Measurements from ENCODE around the gene CSRNP3.

Gene CSRNP3

DNA sequence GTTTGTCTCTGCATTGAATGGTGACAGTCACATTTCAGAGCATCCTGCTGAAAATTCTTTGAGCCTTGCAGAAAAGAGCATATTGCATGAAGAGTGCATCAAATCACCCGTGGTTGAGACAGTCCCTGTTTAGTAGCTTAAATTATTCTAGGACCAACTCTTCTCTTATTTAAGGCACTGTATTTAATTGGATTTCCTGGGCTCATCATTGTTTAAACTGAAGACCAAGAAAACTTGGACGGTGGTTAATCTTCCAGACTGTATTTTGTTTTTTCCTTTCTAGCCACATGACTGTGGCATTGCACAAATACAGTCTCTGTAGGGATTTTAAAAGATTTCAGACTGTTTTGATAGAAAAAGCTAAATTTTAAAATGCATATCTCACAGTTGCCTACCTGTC lies 210.1 kb downstream of the CSRNP3 start:
- DNase-seq (ENCODE audit: low read depth in 1 of 2, low spot score in 1 of 2) = no peak

DNA sequence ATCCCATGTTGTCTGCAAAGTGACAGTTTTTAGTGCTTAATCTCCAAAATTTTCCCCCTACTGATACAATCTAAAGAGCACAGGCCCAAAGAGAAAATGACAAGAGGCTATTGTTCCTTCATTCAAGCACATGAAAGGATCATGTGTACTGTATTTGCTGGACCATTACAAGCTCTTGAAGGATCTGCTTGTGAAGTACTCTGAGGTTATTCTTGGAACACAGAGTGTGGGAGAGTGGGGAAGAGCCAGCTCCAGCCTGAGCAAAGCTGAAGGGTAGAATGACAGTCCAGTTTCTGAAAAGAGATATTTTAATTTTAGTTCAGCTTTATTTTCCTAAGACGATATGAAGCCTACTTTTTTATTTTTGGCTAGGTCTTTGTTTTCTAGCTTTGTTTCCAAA lies 212.3 kb downstream of the CSRNP3 start:
- DNase-seq (ENCODE audit: low read depth in 1 of 2, low spot score in 1 of 2) = no peak

GRCh38 chr2:165682546-165682945 lies 213.0 kb downstream of the CSRNP3 start:
- DNase-seq (ENCODE audit: low read depth in 1 of 2, low spot score in 1 of 2) = no peak

DNA sequence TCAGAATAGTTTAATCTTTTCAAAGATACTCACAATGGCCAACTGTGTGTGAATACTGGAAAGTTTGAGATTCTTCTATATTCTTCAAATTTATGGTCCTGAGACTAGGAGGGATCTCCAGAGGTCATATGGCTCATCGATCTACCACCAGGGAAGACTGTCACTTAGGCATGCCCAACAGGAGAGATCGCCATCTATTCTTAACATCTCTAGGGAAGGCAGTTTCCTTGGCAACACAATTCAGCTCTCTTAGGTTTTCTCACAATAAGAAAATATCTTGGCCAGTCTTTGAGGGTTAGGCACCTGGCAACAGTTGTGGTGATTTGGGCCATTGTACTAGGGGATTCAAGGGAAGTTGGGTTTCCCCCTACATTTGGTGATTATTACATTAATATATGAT lies 217.3 kb downstream of the CSRNP3 start:
- no peak for DNase-seq (ENCODE audit: low read depth in 1 of 2, low spot score in 1 of 2)

GRCh38 chr2:165687426-165688002 lies 218.0 kb downstream of the CSRNP3 start:
- no peak for DNase-seq (ENCODE audit: low read depth in 1 of 2, low spot score in 1 of 2)

- DNase-seq (ENCODE audit: low read depth in 1 of 2, low spot score in 1 of 2) = no peak
These were observed 222.1 kb downstream of the CSRNP3 start for GRCh38 chr2:165691615-165692014.

GRCh38 chr2:165692906-165693305 lies 223.4 kb downstream of the CSRNP3 start:
- no peak for DNase-seq (ENCODE audit: low read depth in 1 of 2, low spot score in 1 of 2)

DNA sequence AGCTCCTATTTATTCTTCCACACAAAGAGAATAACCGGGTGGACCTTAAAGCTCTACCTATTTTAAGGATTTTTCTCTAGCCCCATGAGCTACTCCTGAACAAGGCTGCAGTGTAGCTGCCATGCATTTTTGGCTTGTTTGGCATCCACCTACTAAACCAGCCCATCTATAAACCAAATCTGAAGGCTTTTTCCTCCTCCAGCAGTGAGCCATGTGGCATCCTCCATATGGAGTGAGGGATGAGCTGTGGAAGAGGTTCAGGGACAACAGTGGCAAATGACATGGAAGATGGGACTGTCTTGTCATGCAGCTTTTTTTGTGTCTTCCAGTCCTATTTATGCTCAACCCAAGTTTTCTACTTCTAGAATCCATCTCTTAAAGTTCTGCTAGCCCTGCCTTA lies 224.3 kb downstream of the CSRNP3 start:
- DNase-seq (ENCODE audit: low read depth in 1 of 2, low spot score in 1 of 2) = no peak

- DNase-seq (ENCODE audit: low read depth in 1 of 2, low spot score in 1 of 2) = no peak
These were observed 228.4 kb downstream of the CSRNP3 start for GRCh38 chr2:165697748-165698443.

- no peak for DNase-seq (ENCODE audit: low read depth in 1 of 2, low spot score in 1 of 2)
These were observed 229.0 kb downstream of the CSRNP3 start for GRCh38 chr2:165698444-165698884.

- no peak for DNase-seq (ENCODE audit: low read depth in 1 of 2, low spot score in 1 of 2)
These were observed 230.4 kb downstream of the CSRNP3 start for GRCh38 chr2:165699946-165700345.

GRCh38 chr2:165700531-165700930 lies 231.0 kb downstream of the CSRNP3 start:
- no peak for DNase-seq (ENCODE audit: low read depth in 1 of 2, low spot score in 1 of 2)

GRCh38 chr2:165701147-165701546 lies 231.6 kb downstream of the CSRNP3 start:
- no peak for DNase-seq (ENCODE audit: low read depth in 1 of 2, low spot score in 1 of 2)

DNA sequence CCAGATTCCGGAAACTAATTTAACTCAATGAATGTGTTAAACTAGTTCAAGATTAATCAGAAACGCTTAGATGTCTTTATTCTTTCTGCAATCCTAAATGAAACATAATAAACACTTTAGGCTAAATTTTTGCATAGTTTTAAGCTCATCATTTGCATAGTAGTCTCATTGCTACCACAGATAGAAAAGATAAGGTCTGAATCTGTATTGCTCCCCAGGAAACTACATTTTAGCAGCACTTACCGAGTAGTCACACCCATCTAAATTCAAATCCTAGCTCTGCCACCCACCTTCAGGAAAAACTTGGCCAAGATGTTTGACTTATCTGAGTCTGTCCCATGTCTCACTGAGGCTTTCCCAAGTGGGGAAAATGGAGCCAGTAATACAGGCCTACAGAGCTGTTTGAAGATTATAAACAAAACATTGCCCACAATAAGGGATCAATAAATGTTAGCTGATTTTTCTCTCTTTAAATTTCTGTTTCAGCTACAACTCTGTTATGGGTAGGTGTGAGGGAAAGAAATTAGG lies 237.5 kb downstream of the CSRNP3 start:
- DNase-seq (ENCODE audit: low read depth in 1 of 2, low spot score in 1 of 2) = no peak

DNA sequence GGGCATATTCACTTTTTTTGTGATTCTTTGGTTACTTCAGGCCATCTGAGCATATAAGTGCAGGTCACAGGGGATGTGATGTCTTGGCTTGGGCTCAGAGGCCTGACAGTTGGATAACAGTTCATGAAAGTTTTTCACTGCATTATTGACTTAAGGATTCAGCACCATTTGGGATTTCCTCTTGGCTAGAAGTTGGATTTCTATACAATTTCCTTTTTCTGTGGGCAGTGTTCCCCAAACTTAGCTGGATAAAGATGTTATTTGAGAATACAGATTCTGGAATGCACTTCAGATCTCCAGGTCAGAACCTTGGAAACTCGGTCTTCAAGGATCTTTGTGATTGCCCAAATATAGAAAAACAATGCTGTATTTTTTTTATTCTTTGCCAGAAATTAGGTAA lies 246.6 kb downstream of the CSRNP3 start:
- DNase-seq (ENCODE audit: low read depth in 1 of 2, low spot score in 1 of 2) = no peak

DNA sequence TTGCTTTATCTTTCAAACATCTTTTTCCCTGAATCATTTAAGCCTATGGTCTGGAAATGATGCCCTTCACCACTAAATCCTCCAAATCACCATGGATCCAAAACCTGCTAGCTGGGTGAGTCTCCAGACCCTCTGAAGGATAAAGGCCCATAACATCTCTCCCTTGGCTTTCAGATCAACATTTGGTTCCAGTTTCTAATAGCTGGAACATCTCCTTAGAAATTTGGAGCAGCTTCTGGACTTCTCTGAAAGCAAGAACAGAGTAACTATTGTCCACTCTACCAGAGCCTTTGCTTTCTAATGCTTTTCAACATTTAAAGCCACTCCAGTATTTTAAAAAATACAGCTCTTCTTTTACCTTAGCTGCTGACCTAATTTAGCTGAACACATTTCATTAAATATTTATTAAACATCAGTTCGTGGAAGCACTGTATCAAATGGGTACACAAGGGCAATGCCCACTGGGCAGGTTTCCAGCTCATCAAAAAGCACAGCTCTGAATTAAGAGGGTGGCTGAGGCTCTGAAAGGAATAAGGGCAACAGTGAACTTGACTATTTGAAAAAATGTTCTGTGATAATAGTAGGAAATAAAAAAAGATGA lies 249.2 kb downstream of the CSRNP3 start:
- DNase-seq (ENCODE audit: low read depth in 1 of 2, low spot score in 1 of 2) = no peak

DNA sequence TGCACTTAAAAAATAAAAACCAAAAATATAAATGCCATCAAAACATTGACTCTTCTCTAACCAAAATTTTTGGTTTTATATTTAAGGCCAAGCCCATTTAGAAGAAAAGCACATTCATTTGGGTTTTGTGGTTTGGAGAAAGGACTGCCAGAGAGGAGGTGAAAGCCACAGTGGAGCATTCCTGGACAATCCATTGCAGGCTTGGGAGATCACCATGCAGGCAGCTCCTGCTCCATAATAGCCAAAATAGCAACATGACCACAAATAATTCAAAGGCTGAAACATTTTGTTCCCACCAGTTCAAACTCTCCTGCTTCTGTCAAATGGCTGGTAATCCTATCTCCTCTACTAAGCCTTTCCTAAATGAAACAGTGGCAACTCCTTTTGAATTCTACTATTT lies 251.0 kb downstream of the CSRNP3 start:
- no peak for DNase-seq (ENCODE audit: low read depth in 1 of 2, low spot score in 1 of 2)

DNA sequence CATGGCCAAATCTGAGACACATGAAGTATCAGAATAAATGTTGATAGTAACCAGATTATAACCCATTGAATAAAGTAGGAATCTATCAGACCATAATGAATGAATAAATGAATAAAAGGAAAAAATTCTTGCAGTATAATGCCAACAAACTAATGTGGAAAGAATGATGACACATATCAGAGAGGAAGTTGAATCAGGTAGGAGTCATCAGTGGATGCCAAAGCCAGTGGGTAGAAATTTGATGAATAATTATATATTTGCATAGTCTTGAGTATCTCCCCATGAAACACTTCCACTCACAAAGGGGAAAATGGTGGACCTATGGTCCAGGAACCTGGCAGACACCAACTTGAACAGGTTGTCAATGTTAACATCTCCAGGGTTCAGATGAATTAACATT lies 255.9 kb downstream of the CSRNP3 start:
- no peak for DNase-seq (ENCODE audit: low read depth in 1 of 2, low spot score in 1 of 2)
